KOPT-K1 (cell line): ENCODE results near the gene CCDC30.

Experiments
- H3K27ac ChIP-seq: fragments of 200-600 bp; sonication (generic); 2 replicates; pipeline ENCODE4 v1.5.1; 2016; ENCODE audit warnings: antibody characterized with exemption, mild to moderate bottlenecking, low read depth, low read length; ENCODE audit not compliant: poor library complexity, severe bottlenecking
- H3K36me3 ChIP-seq: fragments of 200-600 bp; sonication (generic); 2 replicates; pipeline ENCODE4 v1.5.1; 2017; ENCODE audit warnings: antibody characterized with exemption, mild to moderate bottlenecking, low read length, moderate library complexity; ENCODE audit not compliant: insufficient read depth
- H3K9me3 ChIP-seq: fragments of 200-600 bp; sonication (generic); 2 replicates; pipeline ENCODE4 v1.5.1; 2017; ENCODE audit warnings: antibody characterized with exemption, low read length, mild to moderate bottlenecking; ENCODE audit not compliant: insufficient read depth, poor library complexity, severe bottlenecking

The CCDC30 gene

GRCh38 chr1:42700006-42700405 lies 236.9 kb downstream of the CCDC30 start:
- Histone ChIP-seq H3K9me3 (no peaks in the 10 kb centered on the region), H3K36me3 (peaks cover 100% of the 10 kb centered on the region), H3K27ac (no peak overlapping the region)

GRCh38 chr1:42703888-42704464 lies 240.9 kb downstream of the CCDC30 start:
- no peak overlapping the region for H3K27ac ChIP-seq
- H3K36me3 ChIP-seq, result peaks cover 99% of the 10 kb centered on the region
- H3K9me3 ChIP-seq, result no peaks in the 10 kb centered on the region
